Subcutaneous adipose tissue (tissue), 4 donors: ENCODE measurements around the gene IGF1R. TPM values are rescaled to one million over a fixed set of nuclear protein-coding genes. Genes with fewer than 3 reads are reported as not detected.

Experiments
- total RNA-seq, 4 donors: library from RNA; depleted of rRNA; stranded (reverse); fragments of >200 nt; gene quantifications; one replicate each; pipeline ENCODE4 v1.1.0, GENCODE V29; 2016
- TF ChIP-seq, protein P1 (sequence below): fragments of 450-650 bp; IDR thresholded peaks from one replicate; pipeline ENCODE4 v1.5.1; 2016; ENCODE audit warnings: low read depth, mild to moderate bottlenecking, control low read depth, antibody characterized with exemption, moderate library complexity

Gene IGF1R
- total RNA-seq, 4 donors from 2014 or later: 27.4 to 53.7 (median 49.7) TPM

DNA sequence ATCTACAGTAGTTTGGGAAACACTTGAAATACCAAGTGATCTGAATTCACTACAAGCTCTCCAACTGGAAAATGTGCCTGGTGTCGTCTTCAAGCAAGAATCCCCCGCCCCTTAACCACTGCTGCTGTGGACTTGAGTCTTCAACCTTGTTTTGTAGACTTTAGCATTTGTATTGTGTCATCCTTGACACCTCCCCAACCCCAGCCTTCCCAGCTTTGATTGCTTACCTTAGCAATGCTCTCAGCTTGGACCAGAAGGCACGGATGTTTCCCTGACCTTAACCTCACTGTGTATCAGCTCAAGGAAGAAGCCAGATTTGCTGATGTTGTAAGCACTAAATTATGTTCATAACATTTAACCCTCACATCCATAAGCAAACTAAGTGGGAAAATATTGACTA, 146.4 kb downstream of the IGF1R start:
- TF ChIP-seq, protein P1, sequence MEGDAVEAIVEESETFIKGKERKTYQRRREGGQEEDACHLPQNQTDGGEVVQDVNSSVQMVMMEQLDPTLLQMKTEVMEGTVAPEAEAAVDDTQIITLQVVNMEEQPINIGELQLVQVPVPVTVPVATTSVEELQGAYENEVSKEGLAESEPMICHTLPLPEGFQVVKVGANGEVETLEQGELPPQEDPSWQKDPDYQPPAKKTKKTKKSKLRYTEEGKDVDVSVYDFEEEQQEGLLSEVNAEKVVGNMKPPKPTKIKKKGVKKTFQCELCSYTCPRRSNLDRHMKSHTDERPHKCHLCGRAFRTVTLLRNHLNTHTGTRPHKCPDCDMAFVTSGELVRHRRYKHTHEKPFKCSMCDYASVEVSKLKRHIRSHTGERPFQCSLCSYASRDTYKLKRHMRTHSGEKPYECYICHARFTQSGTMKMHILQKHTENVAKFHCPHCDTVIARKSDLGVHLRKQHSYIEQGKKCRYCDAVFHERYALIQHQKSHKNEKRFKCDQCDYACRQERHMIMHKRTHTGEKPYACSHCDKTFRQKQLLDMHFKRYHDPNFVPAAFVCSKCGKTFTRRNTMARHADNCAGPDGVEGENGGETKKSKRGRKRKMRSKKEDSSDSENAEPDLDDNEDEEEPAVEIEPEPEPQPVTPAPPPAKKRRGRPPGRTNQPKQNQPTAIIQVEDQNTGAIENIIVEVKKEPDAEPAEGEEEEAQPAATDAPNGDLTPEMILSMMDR: no peak

DNA sequence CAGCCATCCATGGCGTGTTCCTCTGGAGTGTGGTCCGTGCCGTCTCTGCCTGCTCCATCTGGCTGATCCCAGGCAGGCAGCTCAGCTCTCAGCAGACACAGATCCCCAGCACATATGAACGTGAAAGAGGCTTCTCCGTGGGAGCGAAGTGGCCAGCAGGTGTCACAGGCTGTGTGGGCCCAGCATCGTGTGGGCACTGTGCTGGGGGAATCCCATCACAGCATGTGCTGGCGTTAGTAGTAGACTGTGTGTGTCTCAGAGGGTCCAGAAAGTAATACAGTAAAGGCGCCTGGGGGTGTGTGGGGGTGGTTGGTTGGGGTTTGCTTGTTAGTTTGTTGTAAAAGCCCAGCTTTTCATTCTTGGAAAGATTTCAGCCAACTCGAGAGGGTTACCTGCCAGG, 147.6 kb downstream of the IGF1R start:
- TF ChIP-seq, protein P1: no peak

DNA sequence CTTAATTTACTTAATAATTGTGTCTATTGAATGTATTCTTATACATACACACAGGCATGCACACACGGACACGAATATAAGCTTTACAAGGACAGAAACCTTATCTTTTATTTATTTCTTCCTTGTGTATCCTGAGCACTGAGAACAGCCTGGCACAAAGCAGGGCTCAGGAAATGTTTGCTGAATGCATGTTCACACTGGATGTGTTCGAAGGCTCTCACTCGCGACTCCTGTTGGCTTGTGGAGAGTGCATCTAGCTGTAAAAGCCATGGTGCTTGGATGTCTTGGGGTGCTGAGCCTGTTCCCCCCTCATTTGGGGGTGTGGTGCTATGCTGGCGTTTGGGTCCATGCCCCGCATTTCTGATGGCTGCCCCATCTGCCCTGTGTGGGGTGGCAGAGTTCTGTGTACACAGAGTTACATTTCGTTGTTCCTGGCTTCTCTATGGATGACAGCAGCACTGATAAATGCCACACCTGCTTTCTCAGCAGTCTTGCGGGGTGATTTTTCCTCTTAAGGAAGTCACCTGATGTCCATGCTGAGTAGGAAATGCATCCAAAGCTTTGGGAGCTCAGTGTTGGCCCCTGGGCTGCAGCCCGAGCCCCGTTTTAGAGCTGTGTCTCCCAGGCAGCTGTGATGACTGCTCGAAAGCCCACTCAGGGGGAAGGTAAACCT, 148.5 kb downstream of the IGF1R start:
- TF ChIP-seq, protein P1: no peak

DNA sequence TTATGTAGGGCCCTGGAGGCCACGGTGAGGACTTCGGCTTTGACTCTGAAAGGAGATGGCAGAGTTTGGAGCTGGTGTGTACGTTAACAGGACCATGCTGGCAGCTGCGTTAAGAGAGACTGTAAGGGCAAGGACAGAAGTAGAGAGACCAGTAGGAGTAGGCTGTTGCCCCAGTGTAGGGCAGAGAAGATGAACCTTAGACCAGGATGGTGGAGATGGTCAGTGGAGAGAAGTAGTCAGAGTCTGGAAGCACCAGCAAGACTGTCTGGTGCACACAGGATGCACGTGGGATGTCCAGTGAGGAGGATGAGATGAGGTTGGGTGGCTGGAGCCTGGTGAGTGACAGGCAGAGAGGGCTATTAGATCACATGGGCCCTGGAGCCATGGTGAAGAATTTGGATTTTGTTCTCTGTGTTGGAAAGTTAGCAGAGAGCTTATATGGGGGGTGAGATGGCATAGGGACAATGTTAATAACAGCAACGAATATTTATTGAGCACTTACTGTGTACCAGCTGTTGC, 150.1 kb downstream of the IGF1R start:
- TF ChIP-seq, protein P1: no peak

DNA sequence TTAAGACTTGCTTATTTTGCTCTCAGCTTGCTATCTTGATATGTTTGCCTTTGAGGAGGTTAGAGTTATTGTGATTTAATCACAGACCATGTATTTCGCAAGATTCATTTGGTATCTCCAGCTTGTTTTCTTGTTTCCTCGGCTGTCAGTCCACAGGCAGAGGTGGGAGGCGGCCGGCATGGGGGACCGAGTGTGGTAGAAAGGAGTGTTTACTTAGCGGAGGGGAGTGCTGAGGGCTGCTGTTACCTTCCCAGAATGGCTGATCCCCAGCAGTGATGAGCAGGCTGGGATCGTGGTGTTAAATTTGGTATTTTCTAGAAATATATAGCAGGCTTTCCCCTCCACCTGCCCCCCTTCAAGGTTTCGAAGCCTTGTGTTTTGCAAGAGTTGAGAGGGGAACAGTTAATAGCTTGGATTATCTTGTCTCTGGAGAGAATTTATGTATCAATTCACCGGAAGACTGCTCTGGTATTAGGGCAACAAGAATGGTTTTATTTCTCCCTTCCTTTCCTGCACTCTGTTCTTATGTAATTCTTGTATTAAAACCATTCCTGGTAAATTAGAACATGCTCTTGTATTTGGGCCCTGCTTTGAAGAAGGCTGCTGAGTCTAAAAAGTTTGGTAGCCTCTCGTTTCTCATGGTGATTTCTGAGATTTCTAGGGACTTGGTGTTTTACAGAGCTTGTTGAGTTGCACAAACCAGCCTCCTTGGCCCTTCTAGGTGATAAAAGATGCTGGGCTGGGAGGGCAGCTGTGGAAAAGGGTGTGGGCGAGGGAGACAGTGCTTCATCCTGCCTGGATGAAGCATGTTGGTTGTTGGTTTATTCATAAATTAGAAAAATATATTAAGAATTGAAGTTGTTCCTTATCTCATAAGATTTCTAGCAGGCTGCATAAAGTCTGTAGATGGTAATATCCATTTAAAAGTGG, 151.4 kb downstream of the IGF1R start:
- TF ChIP-seq, protein P1: no peak

DNA sequence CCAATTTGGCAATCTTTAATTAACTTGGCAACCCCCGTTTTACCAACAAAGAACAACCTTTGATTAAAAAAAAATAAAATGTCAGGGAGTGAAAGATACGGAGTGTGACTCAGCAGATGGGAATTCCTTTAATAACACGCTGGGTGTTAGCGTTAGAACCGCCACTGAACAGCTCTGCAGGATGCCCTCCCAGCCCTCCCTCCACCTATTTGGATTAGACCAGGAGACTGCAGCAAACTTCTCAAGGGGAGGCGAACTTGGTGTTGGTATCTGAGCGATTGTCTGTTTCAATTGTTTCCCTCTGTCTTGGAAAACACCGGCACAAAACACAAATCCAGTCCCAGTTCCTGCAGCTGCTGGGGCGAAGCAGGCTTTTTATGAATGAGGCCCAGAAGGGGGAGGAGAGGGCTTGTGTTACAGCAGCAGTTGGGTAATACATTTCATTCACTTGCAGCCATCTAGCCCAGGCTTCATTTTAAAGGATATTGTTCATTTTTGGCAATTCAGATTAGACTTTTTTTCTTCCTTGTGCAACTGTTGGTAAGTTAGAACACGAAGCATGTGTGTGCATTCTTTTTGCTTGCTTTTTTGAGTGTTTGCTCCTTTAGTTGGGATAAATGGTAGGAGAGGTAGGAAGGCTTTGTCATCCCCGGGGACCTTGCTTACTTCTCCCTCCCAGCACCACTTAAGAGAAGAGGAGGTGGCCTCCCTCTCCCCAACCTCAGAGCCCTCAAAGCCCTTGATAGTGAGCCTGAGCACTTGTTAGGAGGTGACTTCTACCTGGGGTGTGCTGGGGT, 152.3 kb downstream of the IGF1R start:
- TF ChIP-seq, protein P1: no peak
